Activated gamma-delta T cell treated with anti-CD3 and anti-CD28 coated beads, Interleukin-2, amount 50 U/mL, for 16 hours (primary cell): Measurements from ENCODE around the gene SULT1A1.

ENCODE experiments used
- DNase-seq: peaks from one replicate; pipeline ENCODE4 v3.0.0-alpha.2; 2020; ENCODE audit warnings: low read depth

SULT1A1 gene

GRCh38 chr16:28558456-28558855, 51.4 kb downstream of the SULT1A1 start:
- DNase-seq: no peak

GRCh38 chr16:28556914-28557320, 52.9 kb downstream of the SULT1A1 start:
- no peak for DNase-seq

- DNase-seq: no peak
Observed at GRCh38 chr16:28555561-28555960, 54.3 kb downstream of the SULT1A1 start.
